Trophoblast cell (in vitro differentiated cells and primary cell): Measurements from ENCODE around the gene TTI1.

Experiments
- DNase-seq, 2 donors: peaks; one replicate each; pipeline ENCODE4 v3.0.0-alpha.2; 2016
- H2AFZ ChIP-seq: 2 replicates; pipeline ENCODE4 v1.6.1; 2013; ENCODE audit warnings: low read length, moderate library complexity, mild to moderate bottlenecking; ENCODE audit not compliant: insufficient read depth, poor library complexity
- H2AK5ac ChIP-seq: 2 replicates; pipeline ENCODE4 v1.6.1; 2013; ENCODE audit warnings: mild to moderate bottlenecking, low read length
- H2BK120ac ChIP-seq: 2 replicates; pipeline ENCODE4 v1.6.1; 2013; ENCODE audit warnings: low read length, mild to moderate bottlenecking, moderate library complexity; ENCODE audit not compliant: insufficient read depth, poor library complexity
- H2BK12ac ChIP-seq: 2 replicates; pipeline ENCODE4 v1.6.1; 2013; ENCODE audit warnings: mild to moderate bottlenecking, low read length, moderate library complexity
- H2BK5ac ChIP-seq: 2 replicates; pipeline ENCODE4 v1.6.1; 2013; ENCODE audit warnings: low read length, low read depth, moderate library complexity, mild to moderate bottlenecking; ENCODE audit not compliant: poor library complexity
- H3K14ac ChIP-seq: 2 replicates; pipeline ENCODE4 v1.6.1; 2013; ENCODE audit warnings: mild to moderate bottlenecking, low read length
- H3K18ac ChIP-seq: 2 replicates; pipeline ENCODE4 v1.6.1; 2013; ENCODE audit warnings: mild to moderate bottlenecking, low read length
- H3K23ac ChIP-seq: 2 replicates; pipeline ENCODE4 v1.6.1; 2013; ENCODE audit warnings: low read length
- H3K27ac ChIP-seq: 2 replicates; pipeline ENCODE4 v1.5.1; 2013; ENCODE audit warnings: low read depth, mild to moderate bottlenecking, inconsistent platforms, low read length, moderate library complexity
- H3K27me3 ChIP-seq: 2 replicates; pipeline ENCODE4 v1.6.1; 2013; ENCODE audit warnings: inconsistent platforms, mild to moderate bottlenecking, low read length, moderate library complexity; ENCODE audit not compliant: insufficient read depth
- H3K36me3 ChIP-seq, 2 experiments: 1 replicate in 1 of 2; 2 replicates in 1 of 2; pipeline ENCODE4 v1.6.1; 2013; ENCODE audit warnings: low read length in 2 of 2, mild to moderate bottlenecking in 2 of 2, moderate library complexity in 1 of 2; ENCODE audit not compliant: insufficient read depth in 2 of 2, control insufficient read depth in 1 of 2
- H3K4ac ChIP-seq: 2 replicates; pipeline ENCODE4 v1.6.1; 2013; ENCODE audit warnings: low read depth, mild to moderate bottlenecking, low read length, moderate library complexity
- H3K4me1 ChIP-seq, 2 experiments: 1 replicate in 1 of 2; 2 replicates in 1 of 2; pipeline ENCODE4 v1.6.1; 2013; ENCODE audit warnings: low read length in 2 of 2, mild to moderate bottlenecking in 2 of 2, moderate library complexity in 1 of 2; ENCODE audit not compliant: insufficient read depth in 2 of 2, control insufficient read depth in 1 of 2
- H3K4me2 ChIP-seq: 2 replicates; pipeline ENCODE4 v1.6.1; 2013; ENCODE audit warnings: inconsistent platforms, mild to moderate bottlenecking, low read length, moderate library complexity
- H3K4me3 ChIP-seq: 2 replicates; pipeline ENCODE4 v1.5.1; 2013; ENCODE audit warnings: mild to moderate bottlenecking, low read depth, low read length, inconsistent platforms
- H3K79me1 ChIP-seq: one replicate; pipeline ENCODE4 v1.6.1; 2013; ENCODE audit warnings: low read length
- H3K79me2 ChIP-seq: 2 replicates; pipeline ENCODE4 v1.6.1; 2013; ENCODE audit warnings: low read length, mild to moderate bottlenecking; ENCODE audit not compliant: control insufficient read depth, insufficient read depth, poor library complexity
- H3K9ac ChIP-seq: 2 replicates; pipeline ENCODE4 v1.6.1; 2013; ENCODE audit warnings: mild to moderate bottlenecking, low read length
- H3K9me3 ChIP-seq: 2 replicates; pipeline ENCODE4 v1.6.1; 2013; ENCODE audit warnings: low read depth, mild to moderate bottlenecking, control low read depth, inconsistent platforms, low read length; ENCODE audit not compliant: insufficient read depth
- H4K12ac ChIP-seq: 2 replicates; pipeline ENCODE4 v1.6.1; 2013; ENCODE audit warnings: low read depth, mild to moderate bottlenecking, low read length, moderate library complexity
- H4K8ac ChIP-seq: 2 replicates; pipeline ENCODE4 v1.6.1; 2013; ENCODE audit warnings: low read depth, mild to moderate bottlenecking, low read length, moderate library complexity
- H4K91ac ChIP-seq: one replicate; pipeline ENCODE4 v1.6.1; 2013; ENCODE audit warnings: low read depth, mild to moderate bottlenecking, low read length, moderate library complexity
- WGBS: extraction: QIAGEN DNeasy Blood & Tissue Kit; methylation state at CpG from one replicate; pipeline ENCODE4 v1.1.7; 2013; ENCODE audit warnings: missing lambda C conversion rate; ENCODE audit not compliant: insufficient read length, insufficient coverage; ENCODE audit errors: extremely low coverage; 5-methylcytosine and 5-hydroxymethylcytosine counted together

Gene TTI1

DNA sequence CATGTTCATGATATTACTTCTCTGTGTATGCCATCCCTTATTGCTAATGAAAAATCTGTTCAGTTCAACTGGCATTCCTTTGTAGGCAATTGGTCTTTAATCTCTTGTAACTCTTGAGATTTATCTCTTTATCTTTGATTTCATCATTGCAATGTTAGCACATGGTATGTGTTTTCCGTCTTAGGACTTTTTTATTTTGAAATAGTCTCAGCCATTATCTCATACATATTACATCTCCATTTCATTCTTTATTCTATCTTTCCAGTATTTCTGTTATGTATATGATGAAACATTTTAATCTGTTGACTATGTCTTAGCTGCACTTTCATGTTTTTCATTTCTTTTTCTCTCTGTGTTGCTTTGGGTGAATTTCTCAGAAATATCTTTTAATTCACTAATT lies 72.2 kb downstream of the TTI1 start:
- Histone ChIP-seq H2BK5ac (no peak overlapping the region), H3K4me1 (no peaks in the 10 kb centered on the region), H2BK12ac (no peak overlapping the region), H3K27ac (no peak overlapping the region), H3K9me3 (no peaks in the 10 kb centered on the region), H2AK5ac (no peak overlapping the region), H3K4me2 (no peak overlapping the region), H3K18ac (no peak overlapping the region), H3K79me2 (no peaks in the 10 kb centered on the region), H4K8ac (no peak overlapping the region), H3K27me3 (no peaks in the 10 kb centered on the region), H3K79me1 (no peaks in the 10 kb centered on the region), H3K4ac (no peak overlapping the region), H2BK120ac (no peak overlapping the region), H3K4me3 (no peak overlapping the region), H4K12ac (no peak overlapping the region), H3K23ac (no peak overlapping the region), H3K14ac (no peak overlapping the region), H3K36me3 (no peaks in the 10 kb centered on the region), H2AFZ (no peak overlapping the region), H4K91ac (no peak overlapping the region), H3K9ac (no peak overlapping the region)
- peak; percentile 14 to 86 for DNase-seq
- no CpG with 5 or more reads among the region's 1 CpG for WGBS

DNA sequence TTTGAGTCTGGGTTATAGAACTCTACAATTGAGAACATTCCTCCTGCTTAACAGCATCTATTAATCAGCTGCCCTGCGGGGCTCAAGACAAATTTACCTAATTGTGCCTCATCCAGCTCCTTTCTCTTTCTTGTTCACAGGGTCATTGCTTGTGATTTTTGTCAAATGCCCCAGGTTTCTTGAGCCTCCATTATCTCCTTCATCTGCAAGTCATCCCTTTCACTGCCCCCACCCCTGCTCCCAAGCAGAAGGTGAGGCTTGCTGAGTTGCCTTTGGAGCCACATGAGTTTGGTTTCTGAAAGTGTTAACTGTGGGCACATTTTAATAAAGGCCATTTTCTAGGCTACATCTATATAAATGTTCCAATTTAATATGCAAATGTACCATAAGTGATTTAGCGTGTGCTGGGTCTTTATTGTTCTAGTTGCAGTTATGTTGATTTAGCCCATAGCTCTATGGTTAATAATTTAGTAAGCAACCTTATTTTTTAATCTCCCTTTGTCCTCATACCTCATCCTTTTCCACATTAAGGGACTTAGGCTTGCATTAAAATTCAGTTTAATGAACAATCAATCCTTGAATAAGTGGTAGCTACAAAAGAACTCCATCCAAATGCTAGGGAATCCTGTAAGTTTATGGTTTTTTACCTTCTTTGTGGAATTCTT lies 74.3 kb downstream of the TTI1 start:
- no peaks in the 10 kb centered on the region for H3K79me1 ChIP-seq
- no peak overlapping the region for H3K23ac ChIP-seq
- no peak overlapping the region for H2AFZ ChIP-seq
- H2AK5ac ChIP-seq: no peak overlapping the region
- H3K4me1 ChIP-seq: no peaks in the 10 kb centered on the region
- H3K14ac ChIP-seq: no peak overlapping the region
- no peak overlapping the region for H4K8ac ChIP-seq
- H3K4ac ChIP-seq: no peak overlapping the region
- no CpG with 5 or more reads among the region's 2 CpGs for WGBS
- H3K4me3 ChIP-seq: no peak overlapping the region
- no peak overlapping the region for H4K12ac ChIP-seq
- no peak overlapping the region for H3K18ac ChIP-seq
- H2BK12ac ChIP-seq: no peak overlapping the region
- no peaks in the 10 kb centered on the region for H3K79me2 ChIP-seq
- no peaks in the 10 kb centered on the region for H3K9me3 ChIP-seq
- no peaks in the 10 kb centered on the region for H3K27me3 ChIP-seq
- no peak overlapping the region for H4K91ac ChIP-seq
- no peak overlapping the region for H3K27ac ChIP-seq
- no peak for DNase-seq
- H2BK120ac ChIP-seq: no peak overlapping the region
- no peak overlapping the region for H2BK5ac ChIP-seq
- no peaks in the 10 kb centered on the region for H3K36me3 ChIP-seq
- H3K4me2 ChIP-seq: no peak overlapping the region
- H3K9ac ChIP-seq: no peak overlapping the region

DNA sequence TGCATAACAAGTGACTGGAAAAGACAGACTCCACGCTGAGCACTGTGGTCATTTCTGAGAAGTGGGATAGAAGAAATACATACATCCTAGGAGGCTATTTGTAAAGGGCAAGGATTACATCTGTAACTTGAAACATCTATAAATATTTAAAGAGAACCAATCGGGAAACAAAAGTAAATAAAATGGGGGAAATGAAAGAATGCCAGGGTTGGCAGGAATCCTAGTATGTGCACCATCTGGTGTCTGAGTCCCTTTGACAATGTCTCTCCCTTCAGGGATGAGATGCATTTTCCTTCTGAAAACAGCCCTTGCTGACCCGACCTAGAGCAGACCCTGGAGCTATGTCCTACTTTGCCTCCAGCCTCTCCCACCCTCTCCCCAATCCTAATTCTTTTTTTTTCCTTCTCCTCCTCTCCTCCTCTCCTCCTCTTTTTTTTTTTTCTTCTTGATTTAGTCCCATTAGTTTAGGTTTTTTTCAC lies 77.1 kb downstream of the TTI1 start:
- DNase-seq: no peak
- no peak overlapping the region for H2AFZ ChIP-seq
- H2BK120ac ChIP-seq: no peak overlapping the region
- H3K27me3 ChIP-seq: no peaks in the 10 kb centered on the region
- no peak overlapping the region for H4K8ac ChIP-seq
- no peak overlapping the region for H3K18ac ChIP-seq
- WGBS: no CpG with 5 or more reads among the region's 3 CpGs
- H3K23ac ChIP-seq: no peak overlapping the region
- no peak overlapping the region for H3K9ac ChIP-seq
- no peak overlapping the region for H2AK5ac ChIP-seq
- H3K4ac ChIP-seq: no peak overlapping the region
- no peaks in the 10 kb centered on the region for H3K9me3 ChIP-seq
- H3K4me3 ChIP-seq: no peak overlapping the region
- H3K4me1 ChIP-seq: no peaks in the 10 kb centered on the region
- no peak overlapping the region for H2BK12ac ChIP-seq
- H4K12ac ChIP-seq: no peak overlapping the region
- H3K4me2 ChIP-seq: no peak overlapping the region
- H3K79me2 ChIP-seq: no peaks in the 10 kb centered on the region
- H4K91ac ChIP-seq: no peak overlapping the region
- H2BK5ac ChIP-seq: no peak overlapping the region
- H3K14ac ChIP-seq: no peak overlapping the region
- no peaks in the 10 kb centered on the region for H3K79me1 ChIP-seq
- no peaks in the 10 kb centered on the region for H3K36me3 ChIP-seq
- no peak overlapping the region for H3K27ac ChIP-seq

DNA sequence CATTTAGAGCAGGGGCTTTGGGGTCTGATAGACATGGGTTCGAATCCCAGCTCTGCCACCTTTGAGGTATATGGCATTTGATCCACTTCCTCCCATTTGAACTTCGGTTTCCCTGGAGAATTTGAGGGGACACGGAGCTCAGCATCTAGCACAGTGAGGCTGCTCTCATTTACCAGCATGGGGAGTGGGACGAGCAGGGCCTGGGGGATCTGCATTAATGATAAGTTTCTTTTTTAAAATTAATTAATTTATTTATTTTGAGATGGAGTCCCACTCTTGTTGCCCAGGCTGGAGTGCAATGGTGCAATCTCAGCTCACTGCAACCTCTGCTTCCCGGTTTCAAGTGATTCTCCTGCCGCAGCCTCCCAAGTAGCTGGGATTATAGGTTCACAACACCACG lies 77.7 kb downstream of the TTI1 start:
- no peaks in the 10 kb centered on the region for H3K9me3 ChIP-seq
- H3K4ac ChIP-seq: no peak overlapping the region
- no peak overlapping the region for H4K12ac ChIP-seq
- no peaks in the 10 kb centered on the region for H3K36me3 ChIP-seq
- H3K4me2 ChIP-seq: no peak overlapping the region
- no peak overlapping the region for H2BK120ac ChIP-seq
- no peaks in the 10 kb centered on the region for H3K79me1 ChIP-seq
- no peak overlapping the region for H4K8ac ChIP-seq
- no peak overlapping the region for H2BK5ac ChIP-seq
- no peak overlapping the region for H4K91ac ChIP-seq
- no peak overlapping the region for H3K4me3 ChIP-seq
- no peak overlapping the region for H2BK12ac ChIP-seq
- no peak for DNase-seq
- no peak overlapping the region for H3K14ac ChIP-seq
- no CpG with 5 or more reads among the region's 7 CpGs for WGBS
- no peaks in the 10 kb centered on the region for H3K79me2 ChIP-seq
- no peak overlapping the region for H3K27ac ChIP-seq
- no peak overlapping the region for H3K9ac ChIP-seq
- H2AFZ ChIP-seq: no peak overlapping the region
- H2AK5ac ChIP-seq: no peak overlapping the region
- H3K27me3 ChIP-seq: no peaks in the 10 kb centered on the region
- no peaks in the 10 kb centered on the region for H3K4me1 ChIP-seq
- no peak overlapping the region for H3K18ac ChIP-seq
- H3K23ac ChIP-seq: no peak overlapping the region
